ENCODE results near the gene MACROH2A1.

MACROH2A1 gene

DNA sequence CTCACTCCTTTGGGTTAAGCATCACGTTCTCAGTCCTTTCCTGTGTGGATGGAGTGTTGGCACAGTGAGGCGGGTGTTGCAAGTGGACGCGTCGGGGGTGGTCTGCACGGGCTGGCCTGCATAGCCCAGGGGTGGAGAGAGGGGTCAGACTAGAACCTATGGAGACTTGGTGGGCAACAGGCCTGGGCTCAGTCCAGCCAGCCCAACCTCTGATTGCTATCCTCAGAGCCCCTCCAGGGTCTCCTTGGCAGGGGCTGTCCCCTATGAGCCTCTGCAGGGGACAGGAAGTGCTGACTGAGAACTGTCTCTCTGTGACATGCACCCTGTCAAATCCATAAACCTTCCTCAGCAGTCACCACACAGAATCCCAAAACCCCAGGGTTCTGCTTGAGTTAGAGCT lies 45.9 kb upstream of the MACROH2A1 start:
- TF ChIP-seq, protein P1, sequence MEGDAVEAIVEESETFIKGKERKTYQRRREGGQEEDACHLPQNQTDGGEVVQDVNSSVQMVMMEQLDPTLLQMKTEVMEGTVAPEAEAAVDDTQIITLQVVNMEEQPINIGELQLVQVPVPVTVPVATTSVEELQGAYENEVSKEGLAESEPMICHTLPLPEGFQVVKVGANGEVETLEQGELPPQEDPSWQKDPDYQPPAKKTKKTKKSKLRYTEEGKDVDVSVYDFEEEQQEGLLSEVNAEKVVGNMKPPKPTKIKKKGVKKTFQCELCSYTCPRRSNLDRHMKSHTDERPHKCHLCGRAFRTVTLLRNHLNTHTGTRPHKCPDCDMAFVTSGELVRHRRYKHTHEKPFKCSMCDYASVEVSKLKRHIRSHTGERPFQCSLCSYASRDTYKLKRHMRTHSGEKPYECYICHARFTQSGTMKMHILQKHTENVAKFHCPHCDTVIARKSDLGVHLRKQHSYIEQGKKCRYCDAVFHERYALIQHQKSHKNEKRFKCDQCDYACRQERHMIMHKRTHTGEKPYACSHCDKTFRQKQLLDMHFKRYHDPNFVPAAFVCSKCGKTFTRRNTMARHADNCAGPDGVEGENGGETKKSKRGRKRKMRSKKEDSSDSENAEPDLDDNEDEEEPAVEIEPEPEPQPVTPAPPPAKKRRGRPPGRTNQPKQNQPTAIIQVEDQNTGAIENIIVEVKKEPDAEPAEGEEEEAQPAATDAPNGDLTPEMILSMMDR (IDR thresholded peaks at IDR 0.05; ENCODE audit: borderline replicate concordance, control extremely low read depth, extremely low read depth, insufficient read depth, missing control alignments) = no peak
- DNase-seq (ENCODE audit: low spot score) = no peak
- in situ Hi-C loops (cut with MboI; ENCODE audit: low sequenced_read_pairs, unreplicated experiment) = no loop called here

DNA sequence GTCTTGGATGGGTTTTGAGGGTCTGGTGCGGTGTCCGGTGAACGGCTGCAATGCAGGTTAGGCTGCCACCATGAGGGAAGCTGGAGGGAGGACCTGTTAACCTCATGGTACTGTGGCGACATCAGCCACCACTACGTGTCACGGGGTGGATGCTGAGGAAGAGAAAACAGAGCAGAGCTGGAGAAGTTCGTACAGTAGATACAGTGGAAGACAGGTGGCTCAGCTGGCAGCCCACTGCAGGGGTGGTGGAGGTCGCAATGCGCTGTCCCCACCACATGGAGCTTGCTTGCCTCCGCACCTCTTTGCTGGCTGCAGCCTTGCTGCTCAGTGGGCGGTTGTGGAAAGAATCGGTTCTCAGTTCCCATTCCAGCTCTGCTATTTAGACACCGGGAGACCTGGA lies 45.3 kb upstream of the MACROH2A1 start:
- TF ChIP-seq, protein P1 (IDR thresholded peaks at IDR 0.05; ENCODE audit: borderline replicate concordance, control extremely low read depth, extremely low read depth, insufficient read depth, missing control alignments) = no peak
- DNase-seq (ENCODE audit: low spot score) = no peak
- in situ Hi-C loops (cut with MboI; ENCODE audit: low sequenced_read_pairs, unreplicated experiment) = no loop called here

DNA sequence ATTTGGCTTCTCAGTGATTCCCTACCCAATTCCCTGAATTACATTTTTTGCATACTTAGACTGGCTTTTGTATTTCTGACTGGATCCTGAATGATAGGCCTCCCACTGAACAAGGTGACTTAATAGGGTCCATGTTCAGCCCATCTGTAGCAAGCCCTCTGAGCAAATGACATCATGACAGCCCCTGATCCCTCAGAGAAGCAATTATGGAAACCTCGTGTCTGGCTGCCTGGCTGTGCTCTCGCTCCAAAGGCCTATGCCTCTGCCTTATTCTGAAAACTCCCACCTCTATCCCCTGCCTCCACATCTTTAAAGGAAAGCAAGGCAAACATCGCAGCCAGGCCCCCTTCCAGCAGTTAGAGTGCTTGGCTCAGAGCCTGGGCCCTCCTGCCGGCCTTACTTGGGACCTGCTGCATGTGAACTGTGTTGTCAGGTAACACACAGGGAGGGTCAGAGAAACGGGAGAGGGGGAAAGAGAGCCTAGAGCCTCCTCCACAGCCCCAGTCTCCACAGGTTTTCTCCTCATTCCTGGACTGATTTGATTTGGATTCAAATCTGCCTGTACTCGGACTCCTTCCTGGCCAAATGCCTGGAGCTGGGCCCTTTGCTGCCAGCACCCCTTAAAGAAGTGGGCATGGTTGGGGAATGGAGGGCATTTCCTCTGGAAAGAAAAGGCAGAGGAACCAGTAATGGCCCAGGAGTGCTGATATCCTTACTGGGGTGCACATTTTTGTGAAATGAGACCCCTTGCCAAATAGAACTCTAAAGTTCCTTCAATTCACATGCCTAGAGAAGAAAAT lies 44.3 kb upstream of the MACROH2A1 start:
- in situ Hi-C loops (cut with MboI; ENCODE audit: low sequenced_read_pairs, unreplicated experiment) = no loop called here
- no peak for DNase-seq (ENCODE audit: low spot score)
- TF ChIP-seq, protein P1 (IDR thresholded peaks at IDR 0.05; ENCODE audit: borderline replicate concordance, control extremely low read depth, extremely low read depth, insufficient read depth, missing control alignments) = no peak

DNA sequence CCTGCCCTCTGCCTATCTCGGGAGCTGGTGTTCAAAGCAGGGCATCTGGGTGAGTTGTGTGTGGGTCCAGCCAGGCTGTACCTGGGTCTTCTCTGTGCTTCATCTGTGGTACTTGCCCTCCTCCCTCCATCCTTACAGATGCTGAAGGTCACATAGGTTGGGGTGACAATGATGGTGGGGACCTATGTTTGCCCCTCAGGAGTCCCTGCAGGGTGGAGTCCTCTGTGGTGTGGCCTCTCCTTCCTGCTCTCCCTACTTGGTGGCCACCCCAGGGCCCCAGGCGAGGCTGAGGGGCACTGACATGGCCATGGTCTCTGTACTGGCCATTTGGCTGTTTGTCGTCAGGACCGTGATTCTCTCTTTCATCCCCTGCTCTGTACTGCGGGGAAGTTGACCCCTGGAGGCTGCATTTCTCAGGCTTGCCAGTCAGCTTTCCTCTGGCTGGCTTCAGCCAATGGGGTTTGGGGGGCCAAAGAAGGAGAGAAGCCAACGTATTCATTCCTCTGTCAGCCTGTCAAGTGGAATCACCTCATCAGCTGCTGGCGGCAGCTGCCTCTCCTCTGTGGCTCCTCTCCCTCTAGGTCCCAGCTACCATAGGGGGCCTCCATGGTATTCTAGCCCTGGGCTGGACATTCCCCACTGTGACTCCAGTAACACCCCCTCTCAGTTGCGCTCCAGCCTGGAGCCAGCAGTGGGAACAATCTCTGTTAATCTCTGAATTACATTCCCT lies 43.6 kb upstream of the MACROH2A1 start:
- DNase-seq (ENCODE audit: low spot score) = no peak
- TF ChIP-seq, protein P1 (IDR thresholded peaks at IDR 0.05; ENCODE audit: borderline replicate concordance, control extremely low read depth, extremely low read depth, insufficient read depth, missing control alignments) = no peak
- in situ Hi-C loops (cut with MboI; ENCODE audit: low sequenced_read_pairs, unreplicated experiment) = no loop called here

DNA sequence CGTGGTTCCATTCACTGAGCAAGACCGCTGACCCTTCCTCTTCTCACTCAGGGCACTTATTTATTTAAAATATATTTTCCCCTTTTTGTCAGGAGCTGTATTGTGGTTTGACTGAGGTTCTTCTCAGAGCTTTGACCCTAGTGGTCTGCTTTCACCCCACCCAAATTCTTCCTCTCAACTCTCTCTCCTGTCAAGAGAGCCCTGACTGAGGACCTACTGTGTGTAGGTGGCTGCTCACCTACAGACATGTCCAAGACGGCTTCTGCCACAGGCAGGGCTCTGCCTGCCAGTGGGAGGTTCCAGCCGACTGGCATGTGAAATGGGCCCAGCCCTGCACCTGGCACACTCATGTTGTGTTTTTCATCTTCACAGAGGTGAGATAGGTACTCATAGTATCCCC lies 42.9 kb upstream of the MACROH2A1 start:
- in situ Hi-C loops (cut with MboI; ENCODE audit: low sequenced_read_pairs, unreplicated experiment) = no loop called here
- no peak for DNase-seq (ENCODE audit: low spot score)
- TF ChIP-seq, protein P1 (IDR thresholded peaks at IDR 0.05; ENCODE audit: borderline replicate concordance, control extremely low read depth, extremely low read depth, insufficient read depth, missing control alignments) = no peak

DNA sequence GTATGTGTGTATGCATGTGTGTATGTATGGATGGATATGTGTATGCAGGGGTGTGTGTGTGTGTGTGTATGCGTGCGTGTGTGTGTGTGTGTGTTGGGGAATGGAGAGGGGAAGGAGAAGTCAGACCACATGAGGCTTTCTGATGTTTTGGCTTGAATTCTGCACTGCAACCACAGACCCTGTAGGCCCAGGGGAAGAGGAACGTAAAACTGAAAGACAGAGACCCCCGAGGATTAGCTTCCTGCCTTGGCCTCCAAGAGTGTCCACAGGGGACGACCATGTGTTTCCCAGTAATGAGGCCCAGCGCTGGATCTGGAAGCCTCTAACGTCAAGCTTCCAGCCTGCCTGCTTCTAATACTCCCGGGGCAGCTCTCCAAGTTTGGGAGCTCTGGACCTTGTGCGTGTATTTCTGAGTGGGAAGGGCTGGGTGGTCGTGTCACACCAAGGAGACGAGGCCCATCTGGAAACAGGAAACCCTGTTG lies 42.4 kb upstream of the MACROH2A1 start:
- TF ChIP-seq, protein P1 (IDR thresholded peaks at IDR 0.05; ENCODE audit: borderline replicate concordance, control extremely low read depth, extremely low read depth, insufficient read depth, missing control alignments) = no peak
- no peak for DNase-seq (ENCODE audit: low spot score)

More for the DNA sequence above, 42.4 kb upstream of the MACROH2A1 start:
- in situ Hi-C loops (cut with MboI; ENCODE audit: low sequenced_read_pairs, unreplicated experiment) = no loop called here

Measured in GM13976 (cell line).